Measurements from ENCODE around the gene ZNF492.
"Not testable (repeated sequence)": the region's sequence is repeated elsewhere in the genome, so short reads cannot be mapped to it uniquely, and the experiment has no call there.

ZNF492 gene

GRCh38 chr19:22628401-22628800 is 5.7 kb upstream of the ZNF492 start:
- Histone ChIP-seq H3K4me3 (ENCODE audit: low read length in 2 of 2) (no peak overlapping the region), H3K36me3 (ENCODE audit: control insufficient read depth in 2 of 2, insufficient read depth in 2 of 2, low read length in 2 of 2) (no peaks in the 10 kb centered on the region), H3K27me3 (ENCODE audit: control insufficient read depth in 1 of 2, insufficient read depth in 2 of 2, low read length in 2 of 2) (peaks cover 2 to 5% of the 10 kb centered on the region in 2 donors), H3K27ac (ENCODE audit: low read length) (no peak overlapping the region), H3K9ac (ENCODE audit: low read length in 2 of 2) (no peak overlapping the region), H3K9me3 (ENCODE audit: control insufficient read depth in 2 of 2, low read length in 2 of 2) (no peaks in the 10 kb centered on the region), H3K4me1 (ENCODE audit: control insufficient read depth, insufficient read depth, low read length) (no peaks in the 10 kb centered on the region)

- Histone ChIP-seq H3K9ac (ENCODE audit: low read length in 2 of 2) (peak overlapping the region; percentile 51 to 58), H3K9me3 (ENCODE audit: control insufficient read depth in 2 of 2, low read length in 2 of 2) (no peaks in the 10 kb centered on the region), H3K27me3 (ENCODE audit: control insufficient read depth in 1 of 2, insufficient read depth in 2 of 2, low read length in 2 of 2) (no peaks in the 10 kb centered on the region), H3K4me3 (ENCODE audit: low read length in 2 of 2) (peak overlapping the region; percentile 71 to 79), H3K27ac (ENCODE audit: low read length) (no peak overlapping the region), H3K36me3 (ENCODE audit: control insufficient read depth in 2 of 2, insufficient read depth in 2 of 2, low read length in 2 of 2) (no peaks in the 10 kb centered on the region), H3K4me1 (ENCODE audit: control insufficient read depth, insufficient read depth, low read length) (peaks cover 4% of the 10 kb centered on the region)
Observed at GRCh38 chr19:22634450-22634827, 315 bp downstream of the ZNF492 start.

- H3K36me3 ChIP-seq (ENCODE audit: control insufficient read depth in 2 of 2, insufficient read depth in 2 of 2, low read length in 2 of 2); H3K4me3 ChIP-seq (ENCODE audit: low read length in 2 of 2); H3K4me1 ChIP-seq (ENCODE audit: control insufficient read depth, insufficient read depth, low read length); H3K27ac ChIP-seq (ENCODE audit: low read length); H3K9ac ChIP-seq (ENCODE audit: low read length in 2 of 2); H3K27me3 ChIP-seq (ENCODE audit: control insufficient read depth in 1 of 2, insufficient read depth in 2 of 2, low read length in 2 of 2): not testable (repeated sequence)
- H3K9me3 ChIP-seq (ENCODE audit: control insufficient read depth in 2 of 2, low read length in 2 of 2): peaks cover 4 to 10% of the 10 kb centered on the region in 2 donors
Observed at GRCh38 chr19:22685493-22685892, 51.4 kb downstream of the ZNF492 start.

- H3K27ac ChIP-seq (ENCODE audit: low read length); H3K27me3 ChIP-seq (ENCODE audit: control insufficient read depth in 1 of 2, insufficient read depth in 2 of 2, low read length in 2 of 2); H3K9me3 ChIP-seq (ENCODE audit: control insufficient read depth in 2 of 2, low read length in 2 of 2); H3K9ac ChIP-seq (ENCODE audit: low read length in 2 of 2); H3K4me3 ChIP-seq (ENCODE audit: low read length in 2 of 2); H3K4me1 ChIP-seq (ENCODE audit: control insufficient read depth, insufficient read depth, low read length); H3K36me3 ChIP-seq (ENCODE audit: control insufficient read depth in 2 of 2, insufficient read depth in 2 of 2, low read length in 2 of 2): not testable (repeated sequence)
Observed at GRCh38 chr19:22702661-22703060, 68.5 kb downstream of the ZNF492 start.

- H3K36me3 ChIP-seq (ENCODE audit: control insufficient read depth in 2 of 2, insufficient read depth in 2 of 2, low read length in 2 of 2); H3K9ac ChIP-seq (ENCODE audit: low read length in 2 of 2); H3K4me1 ChIP-seq (ENCODE audit: control insufficient read depth, insufficient read depth, low read length); H3K27me3 ChIP-seq (ENCODE audit: control insufficient read depth in 1 of 2, insufficient read depth in 2 of 2, low read length in 2 of 2); H3K27ac ChIP-seq (ENCODE audit: low read length); H3K9me3 ChIP-seq (ENCODE audit: control insufficient read depth in 2 of 2, low read length in 2 of 2); H3K4me3 ChIP-seq (ENCODE audit: low read length in 2 of 2): not testable (repeated sequence)
Observed at GRCh38 chr19:22703096-22703495, 69.0 kb downstream of the ZNF492 start.

GRCh38 chr19:22708983-22709382 is 74.9 kb downstream of the ZNF492 start:
- no peaks in the 10 kb centered on the region for H3K27me3 ChIP-seq (ENCODE audit: control insufficient read depth in 1 of 2, insufficient read depth in 2 of 2, low read length in 2 of 2)
- no peak overlapping the region for H3K4me3 ChIP-seq (ENCODE audit: low read length in 2 of 2)
- H3K4me1 ChIP-seq (ENCODE audit: control insufficient read depth, insufficient read depth, low read length): no peaks in the 10 kb centered on the region
- H3K9me3 ChIP-seq (ENCODE audit: control insufficient read depth in 2 of 2, low read length in 2 of 2): no peaks in the 10 kb centered on the region
- H3K9ac ChIP-seq (ENCODE audit: low read length in 2 of 2): no peak overlapping the region
- no peak overlapping the region for H3K27ac ChIP-seq (ENCODE audit: low read length)
- H3K36me3 ChIP-seq (ENCODE audit: control insufficient read depth in 2 of 2, insufficient read depth in 2 of 2, low read length in 2 of 2): no peaks in the 10 kb centered on the region
